Measurements from ENCODE around the gene DCAF6. TPM values are rescaled to one million over a fixed set of nuclear protein-coding genes. Genes with fewer than 3 reads are reported as not detected.
A peak's percentile ranks its signal among the peaks of the same experiment; 100 is the strongest.
"Not testable (repeated sequence)": the region's sequence is repeated elsewhere in the genome, so short reads cannot be mapped to it uniquely, and the experiment has no call there.

The DCAF6 gene
- total RNA-seq, result 93.9 TPM

DNA sequence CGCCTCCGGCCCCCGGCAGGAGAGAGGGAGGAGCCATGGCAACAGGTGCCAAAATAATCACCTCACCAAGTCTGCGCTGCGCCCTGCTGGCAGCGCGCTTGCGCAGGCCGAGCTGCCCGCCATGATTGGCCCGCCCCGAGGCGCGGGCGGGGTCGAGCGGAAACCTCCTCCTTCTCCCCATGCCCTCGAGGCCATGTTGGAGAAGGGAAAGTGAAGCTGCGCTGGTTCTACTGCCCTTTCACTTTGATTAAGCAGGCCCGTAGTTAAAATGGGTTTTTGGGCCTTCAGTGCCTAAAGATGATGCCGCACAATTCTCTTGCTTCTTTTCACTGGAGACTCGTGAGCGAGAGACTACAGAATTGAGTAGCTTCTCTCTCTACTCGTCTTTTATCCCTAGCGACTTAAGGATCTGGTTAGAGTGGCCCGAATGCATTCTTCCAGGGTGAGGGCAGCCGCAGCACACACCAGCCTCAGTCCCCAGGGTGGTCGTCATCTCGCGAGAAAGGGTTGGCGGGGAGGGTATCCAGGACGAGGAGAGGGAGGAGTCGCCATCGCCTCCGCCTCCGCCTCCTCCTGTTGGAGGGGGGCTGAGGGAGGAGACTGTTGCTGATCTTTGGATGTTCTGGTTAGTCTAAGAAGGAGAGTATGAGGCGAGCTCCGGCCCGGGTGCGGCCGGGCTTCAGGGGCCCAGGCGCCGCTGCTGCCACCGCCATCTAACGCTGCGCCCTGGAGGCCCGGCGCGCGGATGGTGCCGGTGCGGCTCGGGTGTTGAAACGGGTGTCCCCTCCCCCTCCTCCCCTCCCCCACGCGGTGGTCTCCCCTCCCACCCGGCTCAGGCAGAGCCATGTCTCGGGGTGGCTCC is at the start of gene DCAF6:
DCAF6 (plus strand) TSS at position 616 of the 862 bp plus-strand sequence; CDS start at position 845, 229 bp downstream.
- peak within 1 kb of the TSS; percentile 97 to 99 (median 99) for H3K9ac ChIP-seq (ENCODE audit: low read depth in 1 of 3, low read length in 3 of 3)
- no peaks in the 10 kb centered on the region for H3K36me3 ChIP-seq (ENCODE audit: control insufficient read depth in 3 of 3, insufficient read depth in 3 of 3, low read length in 3 of 3)
- H3K27me3 ChIP-seq (ENCODE audit: control insufficient read depth in 3 of 3, insufficient read depth in 3 of 3, low read length in 3 of 3), result no peaks in the 10 kb centered on the region
- H3K4me3 ChIP-seq (ENCODE audit: low read length in 3 of 3), result peak within 1 kb of the TSS; percentile 94 to 99 (median 96)
- H3K9me3 ChIP-seq (ENCODE audit: control insufficient read depth in 3 of 3, low read length in 3 of 3), result no peaks in the 10 kb centered on the region
- H3K4me1 ChIP-seq (ENCODE audit: control insufficient read depth in 3 of 3, insufficient read depth in 3 of 3, low read length in 3 of 3), result peaks cover 3 to 17% (median 9%) of the 10 kb centered on the region in 3 donors
- H3K27ac ChIP-seq (ENCODE audit: low read depth, low read length), result peak within 1 kb of the TSS; percentile 91

DNA sequence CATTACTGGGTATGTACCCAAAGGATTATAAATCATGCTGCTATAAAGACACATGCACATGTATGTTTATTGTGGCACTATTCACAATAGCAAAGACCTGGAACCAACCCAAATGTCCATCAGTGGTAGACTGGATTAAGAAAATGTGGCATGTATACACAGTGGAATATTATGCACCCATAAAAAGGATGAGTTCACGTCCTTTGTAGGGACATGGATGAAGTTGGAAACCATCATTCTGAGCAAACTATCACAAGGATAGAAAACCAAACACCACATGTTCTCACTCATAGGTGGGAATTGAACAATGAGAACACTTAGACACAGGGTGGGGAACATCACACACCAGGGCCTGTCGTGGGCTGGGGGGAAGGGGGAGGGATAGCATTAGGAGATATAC is 49.3 kb upstream of the DCAF6 start:
- H3K27me3 ChIP-seq (ENCODE audit: control insufficient read depth in 3 of 3, insufficient read depth in 3 of 3, low read length in 3 of 3); H3K9me3 ChIP-seq (ENCODE audit: control insufficient read depth in 3 of 3, low read length in 3 of 3); H3K36me3 ChIP-seq (ENCODE audit: control insufficient read depth in 3 of 3, insufficient read depth in 3 of 3, low read length in 3 of 3); H3K4me3 ChIP-seq (ENCODE audit: low read length in 3 of 3); H3K27ac ChIP-seq (ENCODE audit: low read depth, low read length); H3K9ac ChIP-seq (ENCODE audit: low read depth in 1 of 3, low read length in 3 of 3); H3K4me1 ChIP-seq (ENCODE audit: control insufficient read depth in 3 of 3, insufficient read depth in 3 of 3, low read length in 3 of 3): not testable (repeated sequence)

GRCh38 chr1:167890400-167890799 is 46.1 kb upstream of the DCAF6 start:
- Histone ChIP-seq H3K4me3 (ENCODE audit: low read length in 3 of 3) (no peak overlapping the region), H3K27me3 (ENCODE audit: control insufficient read depth in 3 of 3, insufficient read depth in 3 of 3, low read length in 3 of 3) (no peaks in the 10 kb centered on the region), H3K9me3 (ENCODE audit: control insufficient read depth in 3 of 3, low read length in 3 of 3) (no peaks in the 10 kb centered on the region), H3K9ac (ENCODE audit: low read depth in 1 of 3, low read length in 3 of 3) (no peak overlapping the region), H3K27ac (ENCODE audit: low read depth, low read length) (no peak overlapping the region), H3K4me1 (ENCODE audit: control insufficient read depth in 3 of 3, insufficient read depth in 3 of 3, low read length in 3 of 3) (no peaks in the 10 kb centered on the region), H3K36me3 (ENCODE audit: control insufficient read depth in 3 of 3, insufficient read depth in 3 of 3, low read length in 3 of 3) (no peaks in the 10 kb centered on the region)

- Histone ChIP-seq H3K9ac (ENCODE audit: low read depth in 1 of 3, low read length in 3 of 3) (no peak overlapping the region), H3K27ac (ENCODE audit: low read depth, low read length) (no peak overlapping the region), H3K36me3 (ENCODE audit: control insufficient read depth in 3 of 3, insufficient read depth in 3 of 3, low read length in 3 of 3) (no peaks in the 10 kb centered on the region), H3K9me3 (ENCODE audit: control insufficient read depth in 3 of 3, low read length in 3 of 3) (no peaks in the 10 kb centered on the region), H3K4me3 (ENCODE audit: low read length in 3 of 3) (no peak overlapping the region), H3K4me1 (ENCODE audit: control insufficient read depth in 3 of 3, insufficient read depth in 3 of 3, low read length in 3 of 3) (no peaks in the 10 kb centered on the region), H3K27me3 (ENCODE audit: control insufficient read depth in 3 of 3, insufficient read depth in 3 of 3, low read length in 3 of 3) (no peaks in the 10 kb centered on the region)
These were observed 42.7 kb upstream of the DCAF6 start for GRCh38 chr1:167893798-167894197.

DNA sequence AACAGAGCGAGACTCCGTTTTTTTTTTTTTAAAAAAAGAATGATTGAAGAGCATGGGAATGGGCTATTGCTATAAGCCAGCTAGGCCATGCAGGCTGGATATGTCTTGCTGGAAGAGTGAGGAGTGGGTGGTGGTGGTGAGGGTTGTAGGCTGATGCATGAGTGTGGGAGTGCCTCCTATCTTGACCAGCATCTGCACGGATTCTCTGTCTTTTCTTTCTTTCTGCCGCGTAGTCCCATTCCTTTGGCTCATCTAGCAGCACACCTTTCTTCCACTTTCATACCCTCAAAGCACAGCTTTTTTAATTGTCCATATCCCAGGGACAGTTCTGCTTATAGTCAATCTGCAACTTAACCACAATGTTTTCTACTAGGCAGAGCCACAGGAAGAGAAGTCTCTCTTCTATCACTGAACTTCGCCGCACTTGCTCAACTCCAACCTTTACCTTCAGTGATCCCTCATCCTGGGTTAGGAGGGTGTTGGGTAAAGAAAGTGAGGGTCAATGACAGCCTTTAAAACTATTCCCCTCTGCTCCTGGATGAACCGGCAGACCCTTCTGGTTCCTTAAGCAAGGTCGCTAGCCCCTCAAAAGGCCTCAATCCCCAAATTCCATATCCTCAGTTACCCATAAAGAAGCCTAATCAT is 37.8 kb upstream of the DCAF6 start:
- no peaks in the 10 kb centered on the region for H3K9me3 ChIP-seq (ENCODE audit: control insufficient read depth in 3 of 3, low read length in 3 of 3)
- H3K4me1 ChIP-seq (ENCODE audit: control insufficient read depth in 3 of 3, insufficient read depth in 3 of 3, low read length in 3 of 3), result peaks cover 0 to 4% (median 2%) of the 10 kb centered on the region in 3 donors
- H3K4me3 ChIP-seq (ENCODE audit: low read length in 3 of 3), result no peak overlapping the region
- H3K27ac ChIP-seq (ENCODE audit: low read depth, low read length), result no peak overlapping the region
- no peaks in the 10 kb centered on the region for H3K27me3 ChIP-seq (ENCODE audit: control insufficient read depth in 3 of 3, insufficient read depth in 3 of 3, low read length in 3 of 3)
- H3K36me3 ChIP-seq (ENCODE audit: control insufficient read depth in 3 of 3, insufficient read depth in 3 of 3, low read length in 3 of 3), result no peaks in the 10 kb centered on the region
- H3K9ac ChIP-seq (ENCODE audit: low read depth in 1 of 3, low read length in 3 of 3), result no peak overlapping the region

DNA sequence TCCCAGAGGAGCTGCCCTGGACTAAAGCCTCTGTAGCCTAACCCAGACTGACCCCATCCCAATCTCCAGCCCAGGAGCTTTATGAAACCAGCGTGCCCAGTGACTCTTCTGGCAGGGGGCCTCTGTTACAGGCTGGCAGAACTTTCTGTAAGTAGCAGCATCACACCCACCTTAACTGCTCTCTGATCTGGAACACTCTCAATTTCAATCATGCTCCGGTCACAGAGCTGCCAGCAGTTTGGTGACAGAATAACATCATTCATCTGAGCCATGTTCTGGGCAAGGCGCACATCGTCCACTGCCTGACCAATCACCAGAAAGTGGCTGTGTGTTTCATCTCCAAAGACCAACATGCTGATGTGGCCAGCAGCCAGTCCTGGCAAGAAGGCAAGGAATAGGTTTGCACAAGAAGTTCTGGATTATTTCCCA is 37.2 kb upstream of the DCAF6 start:
- H3K27ac ChIP-seq (ENCODE audit: low read depth, low read length), result no peak overlapping the region

DNA sequence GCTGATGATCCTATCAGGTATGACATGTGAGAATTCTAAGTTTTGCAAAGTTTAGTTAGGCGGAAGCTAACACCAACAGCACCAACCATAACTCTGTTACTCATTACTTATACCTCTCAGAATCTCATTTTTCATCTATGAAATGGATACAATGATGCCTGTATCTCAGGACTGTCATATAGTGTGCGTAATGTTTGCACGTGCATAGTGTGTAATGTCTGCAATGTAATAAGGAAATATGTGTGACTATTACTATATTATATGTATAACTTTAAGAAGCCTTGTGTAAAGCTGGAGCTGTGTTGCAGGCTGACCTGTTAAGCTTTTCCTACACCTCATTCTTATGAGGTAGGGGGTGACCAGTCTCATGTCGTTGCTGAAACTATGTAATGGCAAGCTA is 35.6 kb upstream of the DCAF6 start:
- H3K27me3 ChIP-seq (ENCODE audit: control insufficient read depth in 3 of 3, insufficient read depth in 3 of 3, low read length in 3 of 3), result no peaks in the 10 kb centered on the region
- no peak overlapping the region for H3K9ac ChIP-seq (ENCODE audit: low read depth in 1 of 3, low read length in 3 of 3)
- peaks cover 0 to 4% (median 2%) of the 10 kb centered on the region in 3 donors for H3K4me1 ChIP-seq (ENCODE audit: control insufficient read depth in 3 of 3, insufficient read depth in 3 of 3, low read length in 3 of 3)
- no peak overlapping the region for H3K27ac ChIP-seq (ENCODE audit: low read depth, low read length)
- H3K36me3 ChIP-seq (ENCODE audit: control insufficient read depth in 3 of 3, insufficient read depth in 3 of 3, low read length in 3 of 3), result no peaks in the 10 kb centered on the region
- H3K9me3 ChIP-seq (ENCODE audit: control insufficient read depth in 3 of 3, low read length in 3 of 3), result no peaks in the 10 kb centered on the region
- H3K4me3 ChIP-seq (ENCODE audit: low read length in 3 of 3), result no peak overlapping the region

More for the DNA sequence above, 37.2 kb upstream of the DCAF6 start:
- no peaks in the 10 kb centered on the region for H3K27me3 ChIP-seq (ENCODE audit: control insufficient read depth in 3 of 3, insufficient read depth in 3 of 3, low read length in 3 of 3)
- no peaks in the 10 kb centered on the region for H3K36me3 ChIP-seq (ENCODE audit: control insufficient read depth in 3 of 3, insufficient read depth in 3 of 3, low read length in 3 of 3)
- peaks cover 0 to 4% (median 2%) of the 10 kb centered on the region in 3 donors for H3K4me1 ChIP-seq (ENCODE audit: control insufficient read depth in 3 of 3, insufficient read depth in 3 of 3, low read length in 3 of 3)
- no peak overlapping the region for H3K9ac ChIP-seq (ENCODE audit: low read depth in 1 of 3, low read length in 3 of 3)
- no peak overlapping the region for H3K4me3 ChIP-seq (ENCODE audit: low read length in 3 of 3)
- H3K9me3 ChIP-seq (ENCODE audit: control insufficient read depth in 3 of 3, low read length in 3 of 3), result no peaks in the 10 kb centered on the region

GRCh38 chr1:167904652-167905130 is 31.8 kb upstream of the DCAF6 start:
- Histone ChIP-seq H3K9ac (ENCODE audit: low read depth in 1 of 3, low read length in 3 of 3) (no peak overlapping the region), H3K27me3 (ENCODE audit: control insufficient read depth in 3 of 3, insufficient read depth in 3 of 3, low read length in 3 of 3) (no peaks in the 10 kb centered on the region), H3K27ac (ENCODE audit: low read depth, low read length) (no peak overlapping the region), H3K9me3 (ENCODE audit: control insufficient read depth in 3 of 3, low read length in 3 of 3) (no peaks in the 10 kb centered on the region), H3K36me3 (ENCODE audit: control insufficient read depth in 3 of 3, insufficient read depth in 3 of 3, low read length in 3 of 3) (no peaks in the 10 kb centered on the region), H3K4me3 (ENCODE audit: low read length in 3 of 3) (no peak overlapping the region), H3K4me1 (ENCODE audit: control insufficient read depth in 3 of 3, insufficient read depth in 3 of 3, low read length in 3 of 3) (no peaks in the 10 kb centered on the region)

DNA sequence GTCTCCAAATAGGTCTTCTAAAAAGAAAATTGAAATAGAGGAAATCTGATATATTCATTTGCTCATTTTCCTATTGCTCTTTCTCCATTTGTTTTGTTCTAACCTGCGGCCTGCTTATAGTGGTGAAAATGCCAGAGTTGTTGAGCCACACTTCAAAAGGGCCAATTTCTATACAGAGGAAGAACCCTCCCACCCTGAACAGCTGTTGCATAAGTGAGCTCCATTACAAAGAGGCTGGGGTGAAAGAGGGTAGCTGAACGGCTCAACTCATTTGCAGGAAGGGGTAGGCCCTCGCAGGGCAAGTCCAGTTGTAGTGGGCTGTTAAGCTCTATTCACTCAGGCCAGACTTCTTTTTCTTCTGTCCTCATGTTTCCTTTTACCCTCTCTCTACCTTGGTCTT is 31.3 kb upstream of the DCAF6 start:
- Histone ChIP-seq H3K36me3 (ENCODE audit: control insufficient read depth in 3 of 3, insufficient read depth in 3 of 3, low read length in 3 of 3) (no peaks in the 10 kb centered on the region), H3K4me1 (ENCODE audit: control insufficient read depth in 3 of 3, insufficient read depth in 3 of 3, low read length in 3 of 3) (no peaks in the 10 kb centered on the region), H3K4me3 (ENCODE audit: low read length in 3 of 3) (no peak overlapping the region), H3K27me3 (ENCODE audit: control insufficient read depth in 3 of 3, insufficient read depth in 3 of 3, low read length in 3 of 3) (no peaks in the 10 kb centered on the region), H3K9ac (ENCODE audit: low read depth in 1 of 3, low read length in 3 of 3) (no peak overlapping the region), H3K9me3 (ENCODE audit: control insufficient read depth in 3 of 3, low read length in 3 of 3) (no peaks in the 10 kb centered on the region), H3K27ac (ENCODE audit: low read depth, low read length) (no peak overlapping the region)

GRCh38 chr1:167905671-167906070 is 30.8 kb upstream of the DCAF6 start:
- H3K36me3 ChIP-seq (ENCODE audit: control insufficient read depth in 3 of 3, insufficient read depth in 3 of 3, low read length in 3 of 3), result no peaks in the 10 kb centered on the region
- H3K9ac ChIP-seq (ENCODE audit: low read depth in 1 of 3, low read length in 3 of 3), result no peak overlapping the region
- no peaks in the 10 kb centered on the region for H3K27me3 ChIP-seq (ENCODE audit: control insufficient read depth in 3 of 3, insufficient read depth in 3 of 3, low read length in 3 of 3)
- no peak overlapping the region for H3K27ac ChIP-seq (ENCODE audit: low read depth, low read length)
- H3K9me3 ChIP-seq (ENCODE audit: control insufficient read depth in 3 of 3, low read length in 3 of 3), result no peaks in the 10 kb centered on the region
- no peak overlapping the region for H3K4me3 ChIP-seq (ENCODE audit: low read length in 3 of 3)
- no peaks in the 10 kb centered on the region for H3K4me1 ChIP-seq (ENCODE audit: control insufficient read depth in 3 of 3, insufficient read depth in 3 of 3, low read length in 3 of 3)

Measured in skeletal muscle tissue (tissue), 4 donors.